ENCODE data around the gene FAM193B. TPM values are rescaled to one million over a fixed set of nuclear protein-coding genes. Genes with fewer than 3 reads are reported as not detected.

Gene FAM193B
- total and polyA plus RNA-seq, 9 of the 15 experiments (the other 6 are each of a cell fraction or from before 2014, with no cell fraction given) = 4.4 to 76.4 (median 37.3) TPM

DNA sequence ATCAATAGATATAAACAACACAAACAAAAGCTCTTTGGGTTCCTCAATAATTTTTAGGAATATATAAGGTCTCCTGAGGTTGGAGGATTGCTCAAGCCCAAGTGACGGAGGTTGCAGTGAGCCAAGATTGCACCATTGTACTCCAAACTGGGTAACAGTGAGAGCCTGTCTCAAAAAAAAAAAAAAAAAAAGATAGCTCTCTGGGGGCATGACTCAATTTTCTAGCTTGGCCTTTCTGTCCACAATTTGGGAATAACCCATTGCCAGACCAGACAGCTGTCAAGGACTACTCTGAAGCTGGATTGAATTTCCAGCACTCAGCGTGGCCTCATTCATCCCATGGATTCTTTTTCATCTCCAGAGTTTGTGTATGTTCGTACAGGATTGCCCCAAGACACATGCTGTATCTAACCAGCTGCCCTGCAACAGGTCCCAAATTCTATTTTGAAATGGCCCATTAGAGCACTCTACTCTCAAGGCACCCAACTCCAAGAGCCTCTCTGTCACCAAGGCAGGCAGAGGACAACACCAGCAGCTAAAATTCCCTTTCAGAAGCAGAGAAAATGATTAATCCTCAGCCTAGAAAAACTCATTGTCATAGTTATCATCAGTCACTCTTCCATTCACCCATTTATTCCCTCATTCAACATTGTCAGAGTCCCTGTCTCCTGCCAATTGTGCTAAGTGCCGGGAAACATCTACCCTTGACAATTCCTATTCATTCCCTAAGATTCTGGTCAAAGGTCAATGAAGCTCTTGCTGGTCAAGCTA lies 8.7 kb downstream of the FAM193B start (continued):
- TF ChIP-seq, protein P1, sequence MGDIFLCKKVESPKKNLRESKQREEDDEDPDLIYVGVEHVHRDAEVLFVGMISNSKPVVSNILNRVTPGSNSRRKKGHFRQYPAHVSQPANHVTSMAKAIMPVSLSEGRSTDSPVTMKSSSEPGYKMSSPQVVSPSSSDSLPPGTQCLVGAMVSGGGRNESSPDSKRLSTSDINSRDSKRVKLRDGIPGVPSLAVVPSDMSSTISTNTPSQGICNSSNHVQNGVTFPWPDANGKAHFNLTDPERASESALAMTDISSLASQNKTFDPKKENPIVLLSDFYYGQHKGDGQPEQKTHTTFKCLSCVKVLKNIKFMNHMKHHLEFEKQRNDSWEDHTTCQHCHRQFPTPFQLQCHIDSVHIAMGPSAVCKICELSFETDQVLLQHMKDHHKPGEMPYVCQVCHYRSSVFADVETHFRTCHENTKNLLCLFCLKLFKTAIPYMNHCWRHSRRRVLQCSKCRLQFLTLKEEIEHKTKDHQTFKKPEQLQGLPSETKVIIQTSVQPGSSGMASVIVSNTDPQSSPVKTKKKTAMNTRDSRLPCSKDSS (IDR thresholded peaks at IDR 0.05; ENCODE audit: low read depth, partially characterized antibody) = no peak
- no peak for TF ChIP-seq SRSF1 (IDR thresholded peaks at IDR 0.05; ENCODE audit: low read depth, low read length)
- peak; percentile 87 for TF ChIP-seq ZNF384 (IDR thresholded peaks at IDR 0.05; ENCODE audit: low read depth, low read length)
- TF ChIP-seq CEBPG (CRISPR knock-in tag; IDR thresholded peaks at IDR 0.05) = peak; percentile 66; the same call in 1 of the 2 replicates
- peak; percentile 97 to 99 for TF ChIP-seq CEBPG (tag; conservative IDR thresholded peaks at IDR 0.05 in 1 of 2, IDR thresholded peaks at IDR 0.05 in 1 of 2)
- TF ChIP-seq, protein P2, sequence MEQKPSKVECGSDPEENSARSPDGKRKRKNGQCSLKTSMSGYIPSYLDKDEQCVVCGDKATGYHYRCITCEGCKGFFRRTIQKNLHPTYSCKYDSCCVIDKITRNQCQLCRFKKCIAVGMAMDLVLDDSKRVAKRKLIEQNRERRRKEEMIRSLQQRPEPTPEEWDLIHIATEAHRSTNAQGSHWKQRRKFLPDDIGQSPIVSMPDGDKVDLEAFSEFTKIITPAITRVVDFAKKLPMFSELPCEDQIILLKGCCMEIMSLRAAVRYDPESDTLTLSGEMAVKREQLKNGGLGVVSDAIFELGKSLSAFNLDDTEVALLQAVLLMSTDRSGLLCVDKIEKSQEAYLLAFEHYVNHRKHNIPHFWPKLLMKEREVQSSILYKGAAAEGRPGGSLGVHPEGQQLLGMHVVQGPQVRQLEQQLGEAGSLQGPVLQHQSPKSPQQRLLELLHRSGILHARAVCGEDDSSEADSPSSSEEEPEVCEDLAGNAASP (IDR thresholded peaks at IDR 0.05) = no peak
- no peak for TF ChIP-seq TFAM (CRISPR knock-in tag; conservative IDR thresholded peaks at IDR 0.05)
- TF ChIP-seq HOXB6 (CRISPR knock-in tag; IDR thresholded peaks at IDR 0.05; ENCODE audit: borderline replicate concordance) = no peak
- TF ChIP-seq BRD9 (IDR thresholded peaks at IDR 0.05; ENCODE audit: low read depth, partially characterized antibody) = no peak
- TF ChIP-seq ZNF75A (CRISPR knock-in tag; IDR thresholded peaks at IDR 0.05) = no peak
- TF ChIP-seq, protein P3, sequence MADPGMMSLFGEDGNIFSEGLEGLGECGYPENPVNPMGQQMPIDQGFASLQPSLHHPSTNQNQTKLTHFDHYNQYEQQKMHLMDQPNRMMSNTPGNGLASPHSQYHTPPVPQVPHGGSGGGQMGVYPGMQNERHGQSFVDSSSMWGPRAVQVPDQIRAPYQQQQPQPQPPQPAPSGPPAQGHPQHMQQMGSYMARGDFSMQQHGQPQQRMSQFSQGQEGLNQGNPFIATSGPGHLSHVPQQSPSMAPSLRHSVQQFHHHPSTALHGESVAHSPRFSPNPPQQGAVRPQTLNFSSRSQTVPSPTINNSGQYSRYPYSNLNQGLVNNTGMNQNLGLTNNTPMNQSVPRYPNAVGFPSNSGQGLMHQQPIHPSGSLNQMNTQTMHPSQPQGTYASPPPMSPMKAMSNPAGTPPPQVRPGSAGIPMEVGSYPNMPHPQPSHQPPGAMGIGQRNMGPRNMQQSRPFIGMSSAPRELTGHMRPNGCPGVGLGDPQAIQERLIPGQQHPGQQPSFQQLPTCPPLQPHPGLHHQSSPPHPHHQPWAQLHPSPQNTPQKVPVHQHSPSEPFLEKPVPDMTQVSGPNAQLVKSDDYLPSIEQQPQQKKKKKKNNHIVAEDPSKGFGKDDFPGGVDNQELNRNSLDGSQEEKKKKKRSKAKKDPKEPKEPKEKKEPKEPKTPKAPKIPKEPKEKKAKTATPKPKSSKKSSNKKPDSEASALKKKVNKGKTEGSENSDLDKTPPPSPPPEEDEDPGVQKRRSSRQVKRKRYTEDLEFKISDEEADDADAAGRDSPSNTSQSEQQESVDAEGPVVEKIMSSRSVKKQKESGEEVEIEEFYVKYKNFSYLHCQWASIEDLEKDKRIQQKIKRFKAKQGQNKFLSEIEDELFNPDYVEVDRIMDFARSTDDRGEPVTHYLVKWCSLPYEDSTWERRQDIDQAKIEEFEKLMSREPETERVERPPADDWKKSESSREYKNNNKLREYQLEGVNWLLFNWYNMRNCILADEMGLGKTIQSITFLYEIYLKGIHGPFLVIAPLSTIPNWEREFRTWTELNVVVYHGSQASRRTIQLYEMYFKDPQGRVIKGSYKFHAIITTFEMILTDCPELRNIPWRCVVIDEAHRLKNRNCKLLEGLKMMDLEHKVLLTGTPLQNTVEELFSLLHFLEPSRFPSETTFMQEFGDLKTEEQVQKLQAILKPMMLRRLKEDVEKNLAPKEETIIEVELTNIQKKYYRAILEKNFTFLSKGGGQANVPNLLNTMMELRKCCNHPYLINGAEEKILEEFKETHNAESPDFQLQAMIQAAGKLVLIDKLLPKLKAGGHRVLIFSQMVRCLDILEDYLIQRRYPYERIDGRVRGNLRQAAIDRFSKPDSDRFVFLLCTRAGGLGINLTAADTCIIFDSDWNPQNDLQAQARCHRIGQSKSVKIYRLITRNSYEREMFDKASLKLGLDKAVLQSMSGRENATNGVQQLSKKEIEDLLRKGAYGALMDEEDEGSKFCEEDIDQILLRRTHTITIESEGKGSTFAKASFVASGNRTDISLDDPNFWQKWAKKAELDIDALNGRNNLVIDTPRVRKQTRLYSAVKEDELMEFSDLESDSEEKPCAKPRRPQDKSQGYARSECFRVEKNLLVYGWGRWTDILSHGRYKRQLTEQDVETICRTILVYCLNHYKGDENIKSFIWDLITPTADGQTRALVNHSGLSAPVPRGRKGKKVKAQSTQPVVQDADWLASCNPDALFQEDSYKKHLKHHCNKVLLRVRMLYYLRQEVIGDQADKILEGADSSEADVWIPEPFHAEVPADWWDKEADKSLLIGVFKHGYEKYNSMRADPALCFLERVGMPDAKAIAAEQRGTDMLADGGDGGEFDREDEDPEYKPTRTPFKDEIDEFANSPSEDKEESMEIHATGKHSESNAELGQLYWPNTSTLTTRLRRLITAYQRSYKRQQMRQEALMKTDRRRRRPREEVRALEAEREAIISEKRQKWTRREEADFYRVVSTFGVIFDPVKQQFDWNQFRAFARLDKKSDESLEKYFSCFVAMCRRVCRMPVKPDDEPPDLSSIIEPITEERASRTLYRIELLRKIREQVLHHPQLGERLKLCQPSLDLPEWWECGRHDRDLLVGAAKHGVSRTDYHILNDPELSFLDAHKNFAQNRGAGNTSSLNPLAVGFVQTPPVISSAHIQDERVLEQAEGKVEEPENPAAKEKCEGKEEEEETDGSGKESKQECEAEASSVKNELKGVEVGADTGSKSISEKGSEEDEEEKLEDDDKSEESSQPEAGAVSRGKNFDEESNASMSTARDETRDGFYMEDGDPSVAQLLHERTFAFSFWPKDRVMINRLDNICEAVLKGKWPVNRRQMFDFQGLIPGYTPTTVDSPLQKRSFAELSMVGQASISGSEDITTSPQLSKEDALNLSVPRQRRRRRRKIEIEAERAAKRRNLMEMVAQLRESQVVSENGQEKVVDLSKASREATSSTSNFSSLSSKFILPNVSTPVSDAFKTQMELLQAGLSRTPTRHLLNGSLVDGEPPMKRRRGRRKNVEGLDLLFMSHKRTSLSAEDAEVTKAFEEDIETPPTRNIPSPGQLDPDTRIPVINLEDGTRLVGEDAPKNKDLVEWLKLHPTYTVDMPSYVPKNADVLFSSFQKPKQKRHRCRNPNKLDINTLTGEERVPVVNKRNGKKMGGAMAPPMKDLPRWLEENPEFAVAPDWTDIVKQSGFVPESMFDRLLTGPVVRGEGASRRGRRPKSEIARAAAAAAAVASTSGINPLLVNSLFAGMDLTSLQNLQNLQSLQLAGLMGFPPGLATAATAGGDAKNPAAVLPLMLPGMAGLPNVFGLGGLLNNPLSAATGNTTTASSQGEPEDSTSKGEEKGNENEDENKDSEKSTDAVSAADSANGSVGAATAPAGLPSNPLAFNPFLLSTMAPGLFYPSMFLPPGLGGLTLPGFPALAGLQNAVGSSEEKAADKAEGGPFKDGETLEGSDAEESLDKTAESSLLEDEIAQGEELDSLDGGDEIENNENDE (IDR thresholded peaks at IDR 0.05; ENCODE audit: low read depth, low read length) = no peak
- TF ChIP-seq RBBP5 (IDR thresholded peaks at IDR 0.05; ENCODE audit: borderline replicate concordance, insufficient read depth, low read length, poor library complexity, severe bottlenecking) = no peak
- TF ChIP-seq NFRKB (IDR thresholded peaks at IDR 0.05; ENCODE audit: low read depth) = no peak

All from K562 (cell line).